ENCODE data around the gene CALD1.

Gene CALD1

GRCh38 chr7:134742688-134743350, 36.6 kb upstream of the CALD1 start:
- POLR2A ChIA-PET = interaction anchor here (1.4 to 1.9 kb wide), 3 partner anchors 15 to 47 kb away, joined by 5 to 8 read pairs (median 5); no protein-coding TSS in a partner anchor
- DNase-seq (ENCODE audit: low read depth, low spot score) = peak; percentile 89
- TF ChIP-seq CTCF (IDR thresholded peaks at IDR 0.05; ENCODE audit: insufficient read depth, low read length, missing control alignments) = no peak
- H3K4me3 ChIP-seq (ENCODE audit: low read depth, low read length) = no peak overlapping the region
- CTCF ChIA-PET = interaction anchor here (0.7 to 4.8 kb wide), 6 partner anchors 11 to 42 kb away, joined by 3 to 50 read pairs (median 4); no protein-coding TSS in a partner anchor

- no peak overlapping the region for H3K4me3 ChIP-seq (ENCODE audit: low read depth, low read length)
- no peak for TF ChIP-seq CTCF (IDR thresholded peaks at IDR 0.05; ENCODE audit: insufficient read depth, low read length, missing control alignments)
- no peak for DNase-seq (ENCODE audit: low read depth, low spot score)
- ChIA-PET POLR2A (interaction anchor here (1.1 kb wide), 1 partner anchor 35 kb away, joined by 3 read pairs; the partner anchor contains the start of gene CALD1), CTCF (interaction anchor here (1.5 to 4.8 kb wide), 6 partner anchors 9 to 55 kb away, joined by 4 to 50 read pairs (median 8); partner anchors contain the start of gene CALD1)
These were observed 34.9 kb upstream of the CALD1 start for GRCh38 chr7:134744569-134744968.

DNA sequence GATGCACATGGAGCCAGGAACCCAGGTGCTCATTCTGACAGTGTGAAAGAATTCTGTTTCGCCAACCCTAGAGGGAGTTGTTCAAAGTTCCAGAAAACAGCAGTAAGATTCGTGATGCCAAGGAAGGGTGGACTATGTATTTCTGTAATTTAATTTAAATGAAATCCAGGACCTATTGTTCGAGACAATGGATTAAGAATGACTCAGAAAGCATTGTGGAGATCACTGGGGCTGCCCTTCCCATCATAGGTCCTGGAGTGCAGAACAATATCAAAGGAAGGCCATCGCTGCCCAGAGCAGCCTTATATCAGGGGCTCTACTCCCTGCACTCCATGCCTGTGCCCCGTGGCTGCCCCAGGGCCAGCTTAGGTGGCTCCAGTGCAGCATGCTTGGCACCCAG, 32.1 kb upstream of the CALD1 start:
- POLR2A ChIA-PET = no interaction called here
- no peak for TF ChIP-seq CTCF (IDR thresholded peaks at IDR 0.05; ENCODE audit: insufficient read depth, low read length, missing control alignments)
- CTCF ChIA-PET = interaction anchor here (1.0 to 4.8 kb wide), 4 partner anchors 7 to 57 kb away, joined by 3 to 50 read pairs (median 19); no protein-coding TSS in a partner anchor
- no peak overlapping the region for H3K4me3 ChIP-seq (ENCODE audit: low read depth, low read length)
- no peak for DNase-seq (ENCODE audit: low read depth, low spot score)

DNA sequence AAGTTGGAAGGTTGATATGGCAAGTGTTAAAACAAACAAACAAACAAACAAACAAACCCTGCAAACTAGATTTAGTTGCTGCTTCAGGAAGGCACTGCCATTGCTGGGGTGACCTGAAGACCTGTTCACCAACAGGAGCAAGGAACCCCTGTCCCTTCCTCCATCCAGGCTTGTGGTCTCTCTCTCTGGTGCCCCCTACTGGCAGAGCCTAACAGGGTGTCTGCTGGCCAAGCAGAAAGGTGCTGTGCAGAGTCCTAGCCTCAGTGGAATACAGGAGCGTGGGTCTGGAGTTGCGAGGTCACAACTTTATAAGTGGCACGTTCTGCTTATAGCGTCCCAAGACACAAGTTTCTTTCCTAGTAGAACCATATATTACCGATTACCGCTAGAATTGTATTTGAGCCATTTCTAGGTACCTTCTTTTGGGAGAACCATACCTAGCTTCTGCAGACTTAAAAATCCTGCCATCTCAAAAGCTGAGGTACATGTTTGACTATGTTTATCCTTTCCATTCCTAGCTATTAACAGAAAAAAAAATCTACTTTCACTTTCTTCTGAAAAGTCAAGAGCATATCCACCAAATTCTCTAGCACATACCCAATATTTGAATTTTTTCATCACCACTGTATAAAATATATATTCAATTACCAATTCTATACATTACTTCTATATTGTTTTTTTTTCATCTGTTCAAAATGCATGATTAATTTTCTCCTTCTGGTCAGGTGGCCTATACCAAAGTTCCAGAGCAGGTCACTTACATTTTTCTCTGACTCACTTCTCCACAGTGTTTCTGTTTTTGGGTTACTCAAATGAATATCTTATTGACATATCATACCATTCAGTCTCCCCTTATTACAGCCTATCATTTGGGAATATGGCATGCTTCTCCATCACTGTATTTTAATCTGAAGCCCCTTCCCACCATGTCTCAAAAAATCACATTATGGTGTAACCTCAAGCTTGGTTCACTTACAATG, 29.1 kb upstream of the CALD1 start:
- ChIA-PET POLR2A (interaction anchor here (0.7 kb wide), 1 partner anchor 58 kb away, joined by 3 read pairs; no protein-coding TSS in a partner anchor), CTCF (interaction anchor here (0.6 to 11.8 kb wide), 15 partner anchors 9 to 64 kb away, joined by 3 to 164 read pairs (median 3); no protein-coding TSS in a partner anchor)
- TF ChIP-seq CTCF (IDR thresholded peaks at IDR 0.05; ENCODE audit: insufficient read depth, low read length, missing control alignments) = peak; percentile 70
- no peak for DNase-seq (ENCODE audit: low read depth, low spot score)
- no peak overlapping the region for H3K4me3 ChIP-seq (ENCODE audit: low read depth, low read length)

DNA sequence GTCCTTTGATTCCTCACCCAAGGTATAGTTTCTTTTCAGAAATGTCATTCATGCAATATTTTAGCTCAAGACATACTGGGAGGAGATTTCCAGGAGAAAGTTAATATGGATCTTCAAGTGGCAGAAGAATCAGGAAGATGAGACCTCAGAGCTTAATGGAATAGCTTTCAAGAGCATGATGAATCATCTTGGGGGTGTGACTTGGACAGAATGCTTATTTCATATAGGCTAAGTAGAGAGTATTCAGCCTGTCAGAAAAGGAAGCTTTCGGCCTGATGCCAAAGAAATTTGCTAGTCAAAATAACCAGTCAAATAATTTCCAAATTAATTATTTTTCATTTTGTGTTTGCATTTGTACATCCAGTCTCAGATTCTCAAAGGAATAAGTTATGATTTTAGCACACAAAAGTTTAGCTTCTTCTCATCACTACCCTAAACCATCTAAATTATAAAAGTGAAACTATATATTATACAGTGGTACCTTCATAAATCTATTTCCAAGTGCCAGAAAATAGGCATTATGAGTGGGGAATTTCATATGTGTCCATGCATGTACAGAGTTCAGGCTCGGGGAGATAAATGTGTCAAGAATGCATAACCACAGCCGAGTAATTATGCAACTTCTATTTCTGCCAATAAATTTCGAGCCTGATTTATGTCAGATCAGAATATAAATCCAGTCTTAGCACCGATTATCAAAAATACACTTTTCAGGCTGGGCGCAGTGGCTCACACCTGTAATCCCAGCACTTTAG, 27.3 kb upstream of the CALD1 start:
- ChIA-PET POLR2A (interaction anchor here (0.5 to 1.2 kb wide), 5 partner anchors 27 to 209 kb away, joined by 3 to 4 read pairs (median 3); partner anchors contain the start of gene CALD1), CTCF (interaction anchor here (0.7 to 11.8 kb wide), 11 partner anchors 7 to 65 kb away, joined by 3 to 164 read pairs (median 7); no protein-coding TSS in a partner anchor)
- H3K4me3 ChIP-seq (ENCODE audit: low read depth, low read length) = no peak overlapping the region
- no peak for DNase-seq (ENCODE audit: low read depth, low spot score)
- no peak for TF ChIP-seq CTCF (IDR thresholded peaks at IDR 0.05; ENCODE audit: insufficient read depth, low read length, missing control alignments)

All from AG04449 (cell line).